ENCODE results near the gene DTL. TPM values are rescaled to one million over a fixed set of nuclear protein-coding genes. Genes with fewer than 3 reads are reported as not detected.

Gene DTL
- total RNA-seq, 2 experiments from 2014 or later = 101 to 104 TPM

DNA sequence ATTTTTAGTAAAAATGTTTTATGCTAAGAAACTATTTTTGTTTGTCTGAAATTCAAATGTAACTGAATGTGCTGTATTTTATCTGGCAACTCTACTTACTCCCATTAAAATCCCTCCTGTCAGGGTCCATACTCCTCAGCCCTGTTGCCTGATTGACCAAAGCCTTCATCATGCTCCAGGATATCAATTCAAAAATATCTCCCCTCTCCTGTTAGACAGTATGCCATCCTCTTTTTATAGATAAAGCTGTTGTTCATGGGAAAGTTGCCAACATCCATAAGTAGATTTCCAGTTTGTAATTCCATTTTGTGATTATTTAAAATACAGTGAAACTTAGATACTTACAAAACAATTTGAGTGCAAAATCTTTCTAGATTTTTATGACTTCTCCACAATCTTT is 65.7 kb downstream of the DTL start:
- Mint-ChIP-seq H3K4me1 (peaks cover 5% of the 10 kb centered on the region), H3K4me3 (no peak overlapping the region), H3K27ac (no peak overlapping the region), H3K9me3 (peaks cover 8% of the 10 kb centered on the region), H3K27me3 (no peaks in the 10 kb centered on the region), H3K36me3 (peaks cover 84% of the 10 kb centered on the region)
- no peak for DNase-seq

DNA sequence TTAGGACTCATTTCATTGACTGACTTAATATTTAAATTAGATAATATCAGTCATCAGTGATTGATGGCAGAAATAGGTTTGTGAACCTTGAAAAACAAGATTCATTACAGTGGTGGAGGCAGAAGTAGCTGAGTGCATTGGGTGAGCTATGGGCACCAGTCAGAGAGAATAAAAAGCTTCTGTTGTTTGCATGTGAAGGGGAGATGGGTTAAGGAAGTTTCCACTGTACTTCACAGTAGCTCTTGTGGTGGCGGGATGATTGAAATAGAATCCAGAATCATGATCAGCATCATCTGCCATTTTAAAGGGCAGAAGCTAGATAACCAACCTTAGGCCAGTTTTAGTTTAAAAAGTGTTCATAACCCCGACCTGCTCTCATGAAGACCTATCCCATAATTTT is 66.2 kb downstream of the DTL start:
- peaks cover 80% of the 10 kb centered on the region for H3K36me3 Mint-ChIP-seq
- H3K4me3 Mint-ChIP-seq = no peak overlapping the region
- peaks cover 6% of the 10 kb centered on the region for H3K4me1 Mint-ChIP-seq
- no peaks in the 10 kb centered on the region for H3K27me3 Mint-ChIP-seq
- no peak overlapping the region for H3K27ac Mint-ChIP-seq
- no peak for DNase-seq
- H3K9me3 Mint-ChIP-seq = peaks cover 5% of the 10 kb centered on the region

DNA sequence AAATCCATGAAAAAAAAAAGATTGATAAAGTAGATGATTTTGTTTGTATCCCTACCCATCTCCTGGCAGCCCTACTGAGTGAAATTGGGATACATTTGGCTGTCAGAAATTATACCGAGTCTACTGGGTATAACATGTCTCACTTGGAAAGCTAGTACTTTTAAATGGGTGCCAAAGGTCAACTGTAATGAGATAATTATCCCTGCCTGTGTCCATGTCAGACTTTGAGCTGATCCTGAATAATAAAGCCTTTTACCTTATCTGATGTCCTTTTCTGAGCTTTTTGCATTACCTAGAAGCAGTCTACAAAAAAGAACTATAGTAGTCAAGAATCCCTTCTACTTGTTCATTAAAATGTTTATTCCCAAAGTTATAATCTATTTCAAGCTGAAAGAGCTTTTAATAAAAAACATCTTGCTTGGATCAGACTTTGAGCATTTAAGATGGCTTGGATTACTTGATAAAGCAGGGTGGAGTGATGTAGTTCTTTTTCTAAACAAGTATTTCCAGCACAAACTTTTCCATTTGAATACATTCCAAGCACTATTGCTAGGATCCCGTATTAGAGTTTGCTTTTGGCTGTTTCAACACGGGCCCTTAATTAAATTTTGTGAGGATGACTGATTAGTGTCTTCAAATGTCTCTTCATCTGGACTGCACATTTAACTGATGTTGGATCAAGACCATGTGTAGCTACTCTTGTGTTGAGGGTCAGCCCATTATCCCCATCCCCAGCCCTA is 69.2 kb downstream of the DTL start:
- no peak for DNase-seq
- H3K4me1 Mint-ChIP-seq = peaks cover 10% of the 10 kb centered on the region
- H3K36me3 Mint-ChIP-seq = peaks cover 59% of the 10 kb centered on the region

DNA sequence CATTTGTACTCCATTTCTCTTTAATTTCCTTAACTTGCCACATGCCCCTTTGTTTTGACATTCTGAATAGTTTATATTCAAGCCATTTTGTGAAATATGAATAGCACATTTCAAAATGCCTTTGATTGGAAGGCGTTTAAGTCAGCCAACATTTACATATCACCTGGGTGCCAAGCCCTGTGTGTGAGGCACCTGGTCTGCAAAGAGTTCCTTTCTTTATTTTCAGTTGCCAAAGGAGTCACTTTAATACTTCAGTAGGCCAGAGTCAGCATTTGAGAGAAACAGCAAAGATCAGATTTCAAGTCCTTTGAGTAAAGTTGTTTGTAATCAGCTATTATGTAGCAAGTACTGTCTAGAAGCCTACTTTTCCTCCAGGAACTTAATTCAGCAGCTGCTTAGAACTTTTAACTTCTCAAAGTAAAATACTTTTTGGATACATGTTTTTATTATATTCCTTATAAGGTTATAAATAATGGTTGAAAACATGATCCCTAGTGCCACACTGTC is 70.8 kb downstream of the DTL start:
- Mint-ChIP-seq H3K36me3 (peaks cover 45% of the 10 kb centered on the region), H3K9me3 (no peaks in the 10 kb centered on the region), H3K27ac (no peak overlapping the region), H3K4me1 (peaks cover 10% of the 10 kb centered on the region), H3K4me3 (no peak overlapping the region), H3K27me3 (no peaks in the 10 kb centered on the region)
- no peak for DNase-seq

More for the DNA sequence above, 69.2 kb downstream of the DTL start:
- H3K27ac Mint-ChIP-seq = no peak overlapping the region
- no peak overlapping the region for H3K4me3 Mint-ChIP-seq
- no peaks in the 10 kb centered on the region for H3K27me3 Mint-ChIP-seq
- H3K9me3 Mint-ChIP-seq = no peaks in the 10 kb centered on the region

DNA sequence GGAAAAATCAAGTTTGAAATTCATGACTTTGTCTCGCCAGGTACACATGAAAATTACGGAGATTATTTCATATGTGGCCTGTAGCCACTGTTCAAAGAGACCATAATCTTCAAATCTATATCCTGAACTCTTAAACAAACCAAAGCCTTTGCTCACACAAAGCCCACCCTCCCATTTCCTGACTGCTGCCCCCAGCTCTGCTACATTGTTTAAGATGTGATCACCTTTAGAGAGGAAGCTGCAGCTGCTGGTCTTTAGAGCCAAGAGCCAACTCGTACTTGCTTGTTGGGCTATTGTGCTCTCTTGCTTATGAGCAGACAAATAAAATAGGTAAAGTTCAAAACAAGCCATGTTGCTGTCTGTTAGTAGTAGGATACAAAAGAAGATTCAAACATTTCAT is 71.9 kb downstream of the DTL start:
- peaks cover 37% of the 10 kb centered on the region for H3K36me3 Mint-ChIP-seq
- no peak for DNase-seq
- H3K27ac Mint-ChIP-seq = no peak overlapping the region
- no peaks in the 10 kb centered on the region for H3K9me3 Mint-ChIP-seq
- H3K4me1 Mint-ChIP-seq = peaks cover 10% of the 10 kb centered on the region
- no peaks in the 10 kb centered on the region for H3K27me3 Mint-ChIP-seq
- H3K4me3 Mint-ChIP-seq = no peak overlapping the region

DNA sequence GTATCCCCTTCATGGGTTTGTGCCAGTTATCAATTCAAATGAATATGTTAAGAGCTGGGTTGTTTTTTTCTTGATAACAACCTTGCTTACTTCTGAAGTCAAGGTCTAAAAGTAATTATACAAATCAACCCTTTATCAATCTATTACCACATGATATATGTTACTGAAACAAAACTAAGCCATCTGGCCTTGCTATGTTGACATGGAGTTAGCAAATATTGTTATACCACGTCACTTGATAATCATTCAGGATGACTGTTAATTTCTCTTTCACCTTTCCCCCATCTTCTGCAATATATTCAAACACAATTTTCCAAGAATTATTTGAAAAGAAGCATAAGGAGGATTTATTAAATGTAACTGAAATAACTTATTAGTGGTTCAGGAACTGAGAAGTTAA is 72.6 kb downstream of the DTL start:
- Mint-ChIP-seq H3K4me1 (peaks cover 10% of the 10 kb centered on the region), H3K9me3 (no peaks in the 10 kb centered on the region), H3K4me3 (no peak overlapping the region), H3K27ac (no peak overlapping the region), H3K27me3 (no peaks in the 10 kb centered on the region), H3K36me3 (peaks cover 36% of the 10 kb centered on the region)
- no peak for DNase-seq

DNA sequence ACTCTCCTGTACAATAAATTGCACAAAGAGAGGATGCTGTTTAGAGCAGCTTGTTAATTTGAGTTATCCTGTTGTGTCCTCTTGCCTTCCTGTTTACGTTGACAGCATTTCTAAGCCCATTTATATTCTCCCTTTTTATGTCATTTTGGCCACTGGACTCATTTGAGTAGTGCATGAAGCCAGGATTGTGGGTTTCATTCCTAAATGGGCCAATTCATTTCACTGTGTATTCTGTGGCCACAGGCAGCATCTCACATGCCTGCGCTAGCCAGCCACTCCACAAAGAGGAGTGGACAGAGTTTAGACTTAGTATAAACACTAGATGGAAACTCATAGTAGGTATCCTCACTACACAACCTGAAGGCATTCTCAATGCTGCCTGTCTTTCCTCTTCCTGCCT is 73.4 kb downstream of the DTL start:
- Mint-ChIP-seq H3K27ac (no peak overlapping the region), H3K4me3 (no peak overlapping the region), H3K27me3 (no peaks in the 10 kb centered on the region), H3K36me3 (peaks cover 29% of the 10 kb centered on the region), H3K4me1 (peaks cover 10% of the 10 kb centered on the region), H3K9me3 (no peaks in the 10 kb centered on the region)
- DNase-seq = no peak

DNA sequence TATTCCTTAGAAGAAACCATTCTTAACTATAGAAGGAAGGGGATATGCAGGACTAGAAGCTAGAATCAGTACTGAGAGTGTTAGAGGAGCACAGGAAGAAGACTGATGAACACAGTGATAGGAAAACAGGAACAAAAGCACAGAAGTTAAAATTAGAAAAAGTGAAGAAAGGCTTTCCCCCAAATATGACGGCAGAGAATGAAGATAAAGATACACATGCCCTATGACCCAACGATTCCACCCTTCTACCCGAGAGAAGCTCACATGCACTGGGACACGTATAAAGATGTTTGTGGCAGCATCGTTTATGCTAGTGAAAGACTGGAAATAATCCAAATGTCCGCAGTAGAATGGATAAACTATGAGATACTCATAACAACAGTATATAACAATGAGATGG is 74.2 kb downstream of the DTL start:
- Mint-ChIP-seq H3K4me3 (no peak overlapping the region), H3K27ac (no peak overlapping the region), H3K27me3 (no peaks in the 10 kb centered on the region), H3K9me3 (no peaks in the 10 kb centered on the region), H3K36me3 (peaks cover 24% of the 10 kb centered on the region), H3K4me1 (peaks cover 10% of the 10 kb centered on the region)
- no peak for DNase-seq

DNA sequence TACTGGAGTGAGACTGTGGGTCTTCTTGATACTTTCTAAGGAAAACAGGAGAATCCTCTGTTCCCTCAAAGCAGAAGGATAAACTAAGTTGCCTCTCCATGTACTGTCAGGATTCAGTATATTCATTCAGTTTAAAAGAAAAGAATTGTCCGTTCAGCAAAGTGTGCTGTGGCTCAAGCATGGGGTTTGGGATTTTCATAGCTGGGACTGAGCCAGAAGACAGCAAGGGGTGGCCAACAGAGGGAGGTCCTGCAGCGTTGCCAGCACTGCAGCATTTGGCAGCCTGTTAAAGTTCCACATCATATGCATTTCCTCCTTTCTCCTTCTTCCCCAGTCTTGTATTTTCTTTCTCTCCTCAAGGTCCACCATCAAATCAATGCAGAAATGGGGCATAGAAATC is 75.1 kb downstream of the DTL start:
- Mint-ChIP-seq H3K4me3 (no peak overlapping the region), H3K9me3 (no peaks in the 10 kb centered on the region), H3K4me1 (peaks cover 8% of the 10 kb centered on the region), H3K36me3 (peaks cover 19% of the 10 kb centered on the region), H3K27me3 (no peaks in the 10 kb centered on the region), H3K27ac (no peak overlapping the region)
- DNase-seq = no peak

DNA sequence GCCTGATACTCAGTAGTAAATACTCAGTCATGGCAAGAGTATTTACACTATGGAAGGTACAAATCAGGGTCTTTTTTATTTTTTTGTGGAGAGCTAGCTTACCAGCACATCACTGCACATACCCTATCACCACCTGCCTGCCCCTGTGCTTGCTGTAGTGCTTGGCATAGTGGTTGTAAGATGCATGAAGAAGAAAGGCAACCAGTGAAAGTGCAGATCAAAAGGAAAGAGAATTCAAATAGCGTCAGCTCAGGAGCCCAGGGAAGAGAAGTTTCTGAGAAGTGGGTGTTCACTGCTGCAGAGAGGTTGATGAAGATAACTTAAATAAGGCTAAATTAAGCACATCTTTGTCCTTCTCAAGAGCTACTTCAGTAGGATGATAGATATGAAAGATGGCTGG is 76.0 kb downstream of the DTL start:
- Mint-ChIP-seq H3K27ac (no peak overlapping the region), H3K36me3 (peaks cover 13% of the 10 kb centered on the region), H3K4me3 (no peak overlapping the region), H3K9me3 (no peaks in the 10 kb centered on the region), H3K4me1 (peaks cover 4% of the 10 kb centered on the region), H3K27me3 (no peaks in the 10 kb centered on the region)
- no peak for DNase-seq

DNA sequence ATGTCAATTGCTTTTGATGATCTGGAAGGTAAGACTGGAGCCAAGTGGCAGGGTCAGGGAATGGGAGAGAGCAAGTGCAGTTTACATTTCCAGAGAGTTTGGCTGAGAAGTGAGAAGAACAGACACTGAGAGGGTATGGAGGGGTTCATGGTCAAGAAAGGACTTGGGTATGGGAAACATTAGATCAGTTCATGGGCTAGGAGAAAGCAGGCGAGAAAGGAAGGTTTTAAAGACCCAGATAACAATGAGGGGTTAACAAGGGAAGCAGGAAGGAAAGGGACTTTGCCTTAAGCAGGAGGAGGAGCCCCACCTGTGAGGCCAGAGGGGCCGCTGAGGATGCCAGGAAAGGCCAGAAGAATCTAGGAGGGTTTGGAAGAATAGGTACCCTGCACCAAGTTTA is 78.2 kb downstream of the DTL start:
- no peaks in the 10 kb centered on the region for H3K9me3 Mint-ChIP-seq
- DNase-seq = no peak
- H3K4me1 Mint-ChIP-seq = no peaks in the 10 kb centered on the region
- H3K36me3 Mint-ChIP-seq = peaks cover 8% of the 10 kb centered on the region
- no peak overlapping the region for H3K27ac Mint-ChIP-seq
- no peaks in the 10 kb centered on the region for H3K27me3 Mint-ChIP-seq
- H3K4me3 Mint-ChIP-seq = no peak overlapping the region

DNA sequence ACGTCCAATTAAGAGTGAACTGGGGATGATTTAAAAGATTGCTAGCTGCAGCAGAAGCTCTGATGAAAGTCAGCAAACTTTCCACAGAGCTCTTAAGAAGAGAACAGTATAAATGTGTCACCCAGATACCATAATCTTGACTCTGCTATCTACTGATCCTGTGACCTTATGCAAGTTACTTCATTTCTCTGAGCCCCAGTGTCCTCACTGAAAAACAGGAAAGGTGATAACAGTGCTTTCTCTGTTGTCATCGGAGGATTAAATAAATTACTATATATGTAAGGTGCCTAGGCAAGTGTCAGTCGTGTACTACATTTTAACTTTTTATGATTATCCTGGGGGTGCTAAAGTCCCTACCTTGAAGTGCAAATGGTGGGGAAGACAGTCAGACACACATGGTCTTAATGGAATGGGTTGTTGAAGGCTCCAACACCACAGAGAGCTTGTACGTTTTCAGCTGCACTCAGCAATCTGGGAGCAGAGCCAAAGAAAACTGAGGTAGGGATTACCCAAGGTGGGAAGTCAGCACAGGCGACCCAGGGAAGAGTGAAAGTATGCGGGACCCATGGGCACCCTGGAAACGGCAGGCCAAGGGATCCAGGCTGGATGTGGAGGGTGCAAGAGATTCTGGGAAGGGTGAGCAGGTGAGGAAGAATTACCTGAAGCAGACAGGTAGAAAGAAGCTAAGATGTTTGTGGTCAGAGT is 82.8 kb downstream of the DTL start:
- no peak for DNase-seq
- no peaks in the 10 kb centered on the region for H3K27me3 Mint-ChIP-seq
- H3K4me3 Mint-ChIP-seq = no peak overlapping the region
- peaks cover 2% of the 10 kb centered on the region for H3K4me1 Mint-ChIP-seq
- H3K36me3 Mint-ChIP-seq = peaks cover 6% of the 10 kb centered on the region
- H3K9me3 Mint-ChIP-seq = no peaks in the 10 kb centered on the region
- H3K27ac Mint-ChIP-seq = no peak overlapping the region

DNA sequence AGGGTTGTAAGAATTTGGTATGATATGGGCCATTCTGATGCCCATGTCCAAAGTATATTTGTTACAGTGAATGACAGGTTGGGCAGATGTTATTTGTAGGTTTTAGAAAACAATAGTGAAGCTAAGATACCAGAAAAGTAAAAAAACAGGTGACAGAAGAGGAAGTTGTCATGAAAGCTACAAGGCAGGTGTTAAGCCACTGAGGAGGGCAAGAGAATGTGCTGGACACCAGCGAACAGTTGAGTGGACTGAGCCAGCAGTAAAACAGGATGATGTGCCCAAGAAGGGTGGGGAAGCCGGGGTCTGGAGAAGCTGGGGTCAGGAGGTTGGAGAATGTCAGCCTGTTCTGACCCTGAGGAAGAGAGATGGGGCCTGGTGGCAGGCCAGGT is 83.3 kb downstream of the DTL start:
- Mint-ChIP-seq H3K27me3 (no peaks in the 10 kb centered on the region), H3K36me3 (peaks cover 6% of the 10 kb centered on the region), H3K4me1 (peaks cover 2% of the 10 kb centered on the region), H3K9me3 (no peaks in the 10 kb centered on the region), H3K4me3 (no peak overlapping the region), H3K27ac (no peak overlapping the region)
- no peak for DNase-seq

DNA sequence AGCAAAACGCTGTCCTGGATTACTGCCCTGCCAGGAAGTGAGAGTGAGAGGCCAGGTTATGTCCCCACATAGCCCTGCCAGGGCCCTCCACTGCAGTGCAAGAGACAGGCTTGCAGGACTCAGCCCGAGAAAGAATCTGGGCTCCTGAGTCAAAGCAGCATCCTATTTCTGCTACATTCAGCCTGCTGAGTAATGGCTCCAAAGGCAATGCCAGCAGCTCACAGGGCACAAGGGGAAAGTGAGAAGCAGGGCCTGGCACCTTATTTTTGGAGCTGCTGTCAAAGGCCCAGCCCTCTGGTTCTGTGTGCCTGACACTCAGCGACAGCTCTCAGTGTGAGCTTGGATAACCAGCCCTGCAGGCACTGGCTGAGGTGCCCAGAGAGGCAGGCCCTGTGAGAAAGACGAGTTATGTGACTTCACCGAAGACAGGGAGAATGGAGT is 83.9 kb downstream of the DTL start:
- DNase-seq = no peak
- no peaks in the 10 kb centered on the region for H3K9me3 Mint-ChIP-seq
- H3K27ac Mint-ChIP-seq = no peak overlapping the region
- no peaks in the 10 kb centered on the region for H3K27me3 Mint-ChIP-seq
- peaks cover 2% of the 10 kb centered on the region for H3K4me1 Mint-ChIP-seq
- peaks cover 6% of the 10 kb centered on the region for H3K36me3 Mint-ChIP-seq
- H3K4me3 Mint-ChIP-seq = no peak overlapping the region

DNA sequence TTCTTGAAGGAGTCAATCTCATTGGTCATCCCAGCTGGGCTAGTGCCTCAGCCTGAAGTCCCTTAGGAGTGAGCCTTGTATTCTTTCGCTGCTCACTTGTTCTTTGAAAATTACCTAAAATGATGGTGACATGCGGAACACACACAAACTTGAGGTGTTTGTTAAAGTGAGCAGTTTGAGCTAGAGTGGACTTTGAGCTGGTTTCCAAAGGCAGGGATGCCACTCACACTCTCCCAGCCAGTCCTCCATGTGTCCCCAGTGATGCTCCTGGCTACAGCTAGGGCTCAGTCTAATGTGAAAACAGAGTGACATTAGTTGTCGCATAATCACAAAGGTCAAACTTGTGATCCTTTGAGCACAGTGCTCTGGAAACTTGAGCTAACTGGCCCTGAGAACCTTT is 84.3 kb downstream of the DTL start:
- no peak overlapping the region for H3K27ac Mint-ChIP-seq
- DNase-seq = no peak
- H3K4me3 Mint-ChIP-seq = no peak overlapping the region
- peaks cover 4% of the 10 kb centered on the region for H3K36me3 Mint-ChIP-seq
- H3K4me1 Mint-ChIP-seq = peaks cover 2% of the 10 kb centered on the region
- no peaks in the 10 kb centered on the region for H3K9me3 Mint-ChIP-seq
- no peaks in the 10 kb centered on the region for H3K27me3 Mint-ChIP-seq

DNA sequence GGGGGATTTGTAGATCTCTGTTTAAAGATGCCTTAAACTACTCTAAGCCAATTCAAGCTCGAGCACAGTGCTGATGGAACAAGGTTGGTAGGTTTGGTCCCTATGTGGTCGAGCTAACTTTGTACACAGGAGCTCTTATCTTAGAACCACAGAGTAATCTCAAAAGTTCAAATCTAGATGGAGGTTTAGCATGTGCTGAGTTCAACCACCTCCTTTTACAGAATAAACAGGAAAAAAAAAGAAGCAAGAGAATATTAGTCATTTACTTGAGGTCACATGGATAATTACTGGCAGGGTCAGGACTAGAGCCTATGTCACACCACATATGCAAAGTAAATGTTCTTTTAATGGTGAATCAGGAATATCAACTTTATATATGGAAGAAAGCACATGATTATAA is 86.2 kb downstream of the DTL start:
- Mint-ChIP-seq H3K27me3 (no peaks in the 10 kb centered on the region), H3K4me1 (peaks cover 2% of the 10 kb centered on the region), H3K9me3 (no peaks in the 10 kb centered on the region), H3K27ac (no peak overlapping the region), H3K36me3 (peaks cover 3% of the 10 kb centered on the region), H3K4me3 (no peak overlapping the region)
- DNase-seq = no peak

Data from activated naive CD8-positive, alpha-beta T cell treated with anti-CD3 and anti-CD28 coated beads for 36 hours (primary cell).